Fibroblast of lung (primary cell): ENCODE measurements around the gene PSMD10. TPM values are rescaled to one million over a fixed set of nuclear protein-coding genes. Genes with fewer than 3 reads are reported as not detected.
A peak's percentile ranks its signal among the peaks of the same experiment; 100 is the strongest.

ENCODE experiments used
- DNase-seq, 2 donors: peaks; one replicate each; pipeline versions ENCODE4 v3.0.0 to v3.0.0-alpha.2; 2010; ENCODE audit warnings: low read depth in 2 of 2
- H2AFZ ChIP-seq: 2 replicates; pipeline ENCODE4 v1.5.1; 2012; ENCODE audit warnings: low read length, control low read depth, inconsistent platforms
- H3K27ac ChIP-seq: 2 replicates; pipeline ENCODE4 v1.5.1; 2011; ENCODE audit warnings: low read length, control low read depth; ENCODE audit not compliant: insufficient read depth
- H3K27me3 ChIP-seq: 2 replicates; pipeline ENCODE4 v1.5.1; 2011; ENCODE audit warnings: mild to moderate bottlenecking, low read length; ENCODE audit not compliant: control insufficient read depth, insufficient read depth
- H3K36me3 ChIP-seq: 2 replicates; pipeline ENCODE4 v1.5.1; 2011; ENCODE audit warnings: low read length; ENCODE audit not compliant: control insufficient read depth, insufficient read depth
- H3K4me1 ChIP-seq: 2 replicates; pipeline ENCODE4 v1.5.1; 2011; ENCODE audit warnings: low read length; ENCODE audit not compliant: control insufficient read depth, insufficient read depth; ENCODE audit errors: extremely low read depth
- H3K4me2 ChIP-seq: 2 replicates; pipeline ENCODE4 v1.5.1; 2011; ENCODE audit warnings: low read length, control low read depth; ENCODE audit not compliant: insufficient read depth; ENCODE audit errors: extremely low read depth
- H3K4me3 ChIP-seq, 4 experiments: fragments of 200-600 bp in 1 of 4; sonication (generic) in 1 of 4; replicated peaks in 1 of 4; 2 replicates each; pipeline ENCODE4 v1.5.1; 2011 to 2016; ENCODE audit warnings: low read length in 4 of 4, low read depth in 3 of 4, mild to moderate bottlenecking in 3 of 4, control low read depth in 2 of 4, inconsistent platforms in 1 of 4, mixed read lengths in 1 of 4; ENCODE audit not compliant: insufficient read depth in 1 of 4; ENCODE audit errors: control extremely low read depth in 1 of 4
- H3K79me2 ChIP-seq: 2 replicates; pipeline ENCODE4 v1.5.1; 2012; ENCODE audit warnings: mild to moderate bottlenecking, low read length, inconsistent platforms; ENCODE audit not compliant: control insufficient read depth, insufficient read depth
- H3K9ac ChIP-seq: 2 replicates; pipeline ENCODE4 v1.5.1; 2011; ENCODE audit warnings: mild to moderate bottlenecking, low read length, control low read depth; ENCODE audit not compliant: insufficient read depth
- H3K9me3 ChIP-seq: 2 replicates; pipeline ENCODE4 v1.5.1; 2012; ENCODE audit warnings: low read depth, low read length; ENCODE audit not compliant: control insufficient read depth, insufficient read depth
- H4K20me1 ChIP-seq: 2 replicates; pipeline ENCODE4 v1.5.1; 2011; ENCODE audit warnings: low read length; ENCODE audit not compliant: control insufficient read depth, insufficient read depth; ENCODE audit errors: extremely low read depth
- CTCF ChIP-seq, 2 donors: IDR thresholded peaks in 1 of 2; conservative IDR thresholded peaks in 1 of 2; 1 replicate in 1 of 2; 2 replicates in 1 of 2; pipeline ENCODE4 v1.5.1; 2011 to 2012; ENCODE audit warnings: low read length in 2 of 2, control low read depth in 1 of 2, inconsistent platforms in 1 of 2, low read depth in 1 of 2, mild to moderate bottlenecking in 1 of 2
- EZH2 ChIP-seq: IDR thresholded peaks from 2 replicates; pipeline ENCODE4 v1.5.1; 2012; ENCODE audit warnings: low read length, control low read depth, mild to moderate bottlenecking; ENCODE audit errors: missing control alignments
- polyA plus RNA-seq, 2 donors: library from polyadenylated mRNA; depleted of rRNA in 1 of 2; stranded (reverse) in 1 of 2; unstranded in 1 of 2; fragments of >200 nt; gene quantifications; 2 replicates each; pipeline ENCODE4 v1.2.1, GENCODE V29; 2011 to 2012; ENCODE audit warnings: missing spikeins in 1 of 2
- total RNA-seq: library from RNA; depleted of rRNA; stranded (reverse); fragments of >200 nt; gene quantifications from 2 replicates; pipeline ENCODE4 v1.2.1, GENCODE V29; 2014

Gene PSMD10
- total and polyA plus RNA-seq, 2 donors (not counting 1 experiment from before 2014, with no cell fraction given) = 72.7 to 102 TPM

GRCh38 chrX:108049649-108050048 lies 41.7 kb downstream of the PSMD10 start:
- no peak for DNase-seq
- Histone ChIP-seq H3K27ac (no peak overlapping the region), H3K4me2 (no peak overlapping the region), H3K79me2 (no peaks in the 10 kb centered on the region), H4K20me1 (no peaks in the 10 kb centered on the region), H3K27me3 (no peaks in the 10 kb centered on the region), H3K4me1 (no peaks in the 10 kb centered on the region), H3K9me3 (no peaks in the 10 kb centered on the region), H3K36me3 (no peaks in the 10 kb centered on the region), H3K4me3 (no peak overlapping the region), H3K9ac (no peak overlapping the region), H2AFZ (no peak overlapping the region)
- TF ChIP-seq CTCF (conservative IDR thresholded peaks at IDR 0.05 in 1 of 2, IDR thresholded peaks at IDR 0.05 in 1 of 2; ENCODE audit: low read depth in 1 of 2, low read length in 2 of 2) = no peak
- TF ChIP-seq EZH2 = no peak

- Histone ChIP-seq H3K9me3 (no peaks in the 10 kb centered on the region), H3K9ac (no peak within 1 kb of the TSS), H4K20me1 (no peaks in the 10 kb centered on the region), H3K4me2 (no peak within 1 kb of the TSS), H2AFZ (no peak within 1 kb of the TSS), H3K4me3 (no peak within 1 kb of the TSS), H3K27me3 (no peaks in the 10 kb centered on the region), H3K36me3 (no peaks in the 10 kb centered on the region), H3K79me2 (no peaks in the 10 kb centered on the region), H3K4me1 (no peaks in the 10 kb centered on the region), H3K27ac (no peak within 1 kb of the TSS)
- no peak for DNase-seq
- TF ChIP-seq CTCF (conservative IDR thresholded peaks at IDR 0.05 in 1 of 2, IDR thresholded peaks at IDR 0.05 in 1 of 2; ENCODE audit: low read depth in 1 of 2, low read length in 2 of 2) (no peak), EZH2 (no peak)
Measured at GRCh38 chrX:108044554-108045256, 46.6 kb downstream of the PSMD10 start, which contains the start of gene VSIG1. Gene VSIG1, plus strand, starts transcription at chrX:108045065. Its CDS starts 66 bp downstream, at chrX:108045131.

DNA sequence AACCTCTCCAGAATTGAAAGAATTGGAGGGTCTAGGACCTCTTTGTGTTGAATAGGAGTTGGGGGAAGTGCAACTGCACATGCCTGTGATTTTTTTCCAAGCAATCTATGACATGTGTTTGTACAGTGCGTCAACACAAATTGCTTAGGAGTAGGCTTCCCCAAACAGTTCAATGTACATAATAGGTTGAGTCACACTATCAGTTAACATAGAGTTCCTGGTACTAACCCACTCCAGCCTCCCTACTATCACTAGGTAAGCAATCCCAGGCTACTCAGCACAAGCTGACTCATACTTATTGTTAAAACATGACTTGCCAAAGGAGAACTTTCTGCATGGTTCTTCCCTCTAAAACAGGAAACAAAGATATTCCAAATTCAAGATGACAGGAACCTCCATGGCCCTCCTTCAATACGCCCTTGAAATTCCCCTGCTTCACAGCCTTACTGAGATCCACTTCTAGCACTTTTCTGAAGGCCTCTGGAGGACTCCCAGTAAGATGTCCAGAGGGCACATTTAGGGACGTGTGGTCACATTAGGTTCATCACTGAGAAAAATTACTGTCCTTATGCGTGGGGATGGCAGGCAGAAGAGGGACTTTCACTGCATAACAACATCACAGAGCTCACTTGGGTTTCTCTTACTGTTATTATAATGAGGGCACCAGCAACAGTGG lies 54.9 kb downstream of the PSMD10 start:
- no peak overlapping the region for H2AFZ ChIP-seq
- H3K4me3 ChIP-seq = no peak overlapping the region
- H3K4me2 ChIP-seq = no peak overlapping the region
- H3K36me3 ChIP-seq = no peaks in the 10 kb centered on the region
- peak; percentile 63 to 84 for DNase-seq
- TF ChIP-seq CTCF (conservative IDR thresholded peaks at IDR 0.05 in 1 of 2, IDR thresholded peaks at IDR 0.05 in 1 of 2; ENCODE audit: low read depth in 1 of 2, low read length in 2 of 2) = no peak
- H3K9ac ChIP-seq = no peak overlapping the region
- no peaks in the 10 kb centered on the region for H3K79me2 ChIP-seq
- no peaks in the 10 kb centered on the region for H3K9me3 ChIP-seq
- H3K27ac ChIP-seq = no peak overlapping the region
- no peaks in the 10 kb centered on the region for H4K20me1 ChIP-seq
- H3K27me3 ChIP-seq = no peaks in the 10 kb centered on the region
- H3K4me1 ChIP-seq = no peaks in the 10 kb centered on the region
